Keratinocyte (primary cell): ENCODE data around the gene ST6GALNAC6. TPM values are rescaled to one million over a fixed set of nuclear protein-coding genes. Genes with fewer than 3 reads are reported as not detected.

Experiments used
- DNase-seq: peaks from one replicate; pipeline ENCODE4 v3.0.0-alpha.2; 2011; ENCODE audit warnings: low read depth, missing footprints, low spot score
- FAIRE-seq: peaks from 2 replicates; lab custom pipeline; 2011; peaks lifted over from hg19 to GRCh38; lab: Jason Lieb, UNC
- H2AFZ ChIP-seq: 2 replicates; pipeline ENCODE4 v1.6.0; 2012; ENCODE audit warnings: low read length, control low read depth, inconsistent platforms; ENCODE audit not compliant: control insufficient read depth
- H3K27ac ChIP-seq: 2 replicates; pipeline ENCODE4 v1.5.1; 2011; ENCODE audit warnings: low read length; ENCODE audit not compliant: control insufficient read depth, insufficient read depth
- H3K27me3 ChIP-seq: 3 replicates; pipeline ENCODE4 v1.6.0; 2011; ENCODE audit warnings: low read length; ENCODE audit not compliant: control insufficient read depth, insufficient read depth; ENCODE audit errors: extremely low read depth
- H3K36me3 ChIP-seq, 2 experiments: 2 replicates in 1 of 2; 3 replicates in 1 of 2; pipeline ENCODE4 v1.5.1; 2011; ENCODE audit warnings: low read length in 2 of 2, mild to moderate bottlenecking in 1 of 2; ENCODE audit not compliant: control insufficient read depth in 2 of 2, insufficient read depth in 2 of 2; ENCODE audit errors: extremely low read depth in 1 of 2
- H3K4me1 ChIP-seq: 3 replicates; pipeline ENCODE4 v1.5.1; 2011; ENCODE audit warnings: low read length; ENCODE audit not compliant: control insufficient read depth, insufficient read depth; ENCODE audit errors: extremely low read depth
- H3K4me2 ChIP-seq: 3 replicates; pipeline ENCODE4 v1.6.0; 2011; ENCODE audit warnings: low read depth, low read length; ENCODE audit not compliant: control insufficient read depth, insufficient read depth; ENCODE audit errors: extremely low read depth
- H3K4me3 ChIP-seq, 3 experiments: fragments of 200-600 bp in 1 of 3; sonication (generic) in 1 of 3; 2 replicates in 2 of 3; 3 replicates in 1 of 3; pipeline ENCODE4 v1.5.1; 2011 to 2016; ENCODE audit warnings: low read length in 3 of 3, mild to moderate bottlenecking in 3 of 3, control low read depth in 2 of 3, inconsistent platforms in 1 of 3, low read depth in 1 of 3, mixed read lengths in 1 of 3, mixed run types in 1 of 3, moderate library complexity in 1 of 3; ENCODE audit not compliant: control insufficient read depth in 2 of 3, insufficient read depth in 2 of 3; ENCODE audit errors: extremely low read depth in 1 of 3
- H3K79me2 ChIP-seq: 2 replicates; pipeline ENCODE4 v1.6.0; 2012; ENCODE audit warnings: low read length; ENCODE audit not compliant: control insufficient read depth, insufficient read depth
- H3K9ac ChIP-seq: 3 replicates; pipeline ENCODE4 v1.6.0; 2011; ENCODE audit warnings: low read length; ENCODE audit not compliant: control insufficient read depth, insufficient read depth; ENCODE audit errors: extremely low read depth
- H3K9me1 ChIP-seq: 3 replicates; pipeline ENCODE4 v1.6.0; 2011; ENCODE audit warnings: low read length; ENCODE audit not compliant: control insufficient read depth, insufficient read depth; ENCODE audit errors: extremely low read depth
- H3K9me3 ChIP-seq: 2 replicates; pipeline ENCODE4 v1.5.1; 2012; ENCODE audit warnings: low read depth, low read length; ENCODE audit not compliant: control insufficient read depth
- H4K20me1 ChIP-seq: 3 replicates; pipeline ENCODE4 v1.6.0; 2011; ENCODE audit warnings: low read length; ENCODE audit not compliant: control insufficient read depth, insufficient read depth; ENCODE audit errors: extremely low read depth
- EZH2 ChIP-seq: IDR thresholded peaks from one replicate; pipeline ENCODE4 v1.6.1; 2012; ENCODE audit warnings: inconsistent platforms, mild to moderate bottlenecking, low read length, moderate library complexity
- dilution Hi-C: fragments of 300-500 bp; cut with MboI; formaldehyde crosslinking; loops from one replicate; pipeline ENCODE4 v1.7.0; 2020; ENCODE audit warnings: low sequenced_read_pairs; ENCODE audit not compliant: extremely low pct_ligation_motif_present
- polyA plus RNA-seq, 5 experiments: library from polyadenylated mRNA; depleted of rRNA in 3 of 5; stranded (reverse) in 3 of 5; stranded (forward) in 1 of 5; unstranded in 1 of 5; fragments of >200 nt; gene quantifications; 1 replicate in 1 of 5; 2 replicates in 3 of 5; 3 replicates in 1 of 5; pipeline versions ENCODE4 v1.2.1 to v1.2.3, GENCODE V29; 2011 to 2012; ENCODE audit warnings: missing spikeins in 2 of 5, low read depth in 1 of 5, low replicate concordance in 1 of 5
- TF ChIP-seq, protein P1 (sequence below), 3 experiments: IDR thresholded peaks in 1 of 3; conservative IDR thresholded peaks in 1 of 3; optimal IDR thresholded peaks in 1 of 3; 2 replicates in 2 of 3; 3 replicates in 1 of 3; pipeline versions ENCODE3 to v1.5.1; 2011; ENCODE audit warnings: low read length in 3 of 3, mild to moderate bottlenecking in 3 of 3, moderate library complexity in 2 of 3, control low read depth in 1 of 3, inconsistent platforms in 1 of 3; ENCODE audit not compliant: insufficient read depth in 2 of 3; ENCODE audit errors: extremely low read depth in 1 of 3

Gene ST6GALNAC6
- polyA plus RNA-seq, 1 donor (not counting 4 experiments of a cell fraction or from before 2014, with no cell fraction given), result 21.1 TPM

DNA sequence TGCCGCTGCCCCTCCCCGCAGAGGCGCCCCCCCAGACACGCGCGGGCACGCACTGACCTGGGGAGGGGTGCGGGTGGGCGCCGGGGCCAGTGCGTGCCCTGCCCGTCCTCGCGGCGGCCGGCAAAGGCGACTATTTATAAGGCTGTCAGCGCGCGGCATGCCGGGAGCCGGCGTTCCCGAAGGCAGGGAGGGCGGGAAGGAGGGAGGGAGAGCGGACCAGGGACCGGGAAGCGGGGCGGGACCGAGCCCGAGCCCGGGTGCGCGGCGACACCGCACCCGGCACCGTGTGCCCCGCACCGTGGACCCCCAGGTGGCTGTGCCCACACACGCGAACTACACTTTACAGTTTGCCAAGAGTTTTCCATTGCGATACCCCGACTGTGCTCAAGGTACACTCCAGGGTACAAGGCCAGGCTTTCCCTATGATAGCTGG, 21.8 kb downstream of the ST6GALNAC6 start, which contains the start of gene AK1:
Gene AK1 (minus strand): TSS at position 110 of the 433 bp plus-strand sequence. CDS start 3,058 bp downstream, outside the sequence.
- dilution Hi-C loops, result no loop called here
- peak within 1 kb of the TSS; percentile 86 for H2AFZ ChIP-seq
- H3K4me1 ChIP-seq, result peaks cover 24% of the 10 kb centered on the region
- peaks cover 2% of the 10 kb centered on the region for H3K79me2 ChIP-seq
- no peaks in the 10 kb centered on the region for H4K20me1 ChIP-seq
- peak within 1 kb of the TSS; percentile 46 to 68 (median 67) for H3K4me3 ChIP-seq
- FAIRE-seq, result no peak
- no peak for TF ChIP-seq EZH2
- TF ChIP-seq, protein P1, sequence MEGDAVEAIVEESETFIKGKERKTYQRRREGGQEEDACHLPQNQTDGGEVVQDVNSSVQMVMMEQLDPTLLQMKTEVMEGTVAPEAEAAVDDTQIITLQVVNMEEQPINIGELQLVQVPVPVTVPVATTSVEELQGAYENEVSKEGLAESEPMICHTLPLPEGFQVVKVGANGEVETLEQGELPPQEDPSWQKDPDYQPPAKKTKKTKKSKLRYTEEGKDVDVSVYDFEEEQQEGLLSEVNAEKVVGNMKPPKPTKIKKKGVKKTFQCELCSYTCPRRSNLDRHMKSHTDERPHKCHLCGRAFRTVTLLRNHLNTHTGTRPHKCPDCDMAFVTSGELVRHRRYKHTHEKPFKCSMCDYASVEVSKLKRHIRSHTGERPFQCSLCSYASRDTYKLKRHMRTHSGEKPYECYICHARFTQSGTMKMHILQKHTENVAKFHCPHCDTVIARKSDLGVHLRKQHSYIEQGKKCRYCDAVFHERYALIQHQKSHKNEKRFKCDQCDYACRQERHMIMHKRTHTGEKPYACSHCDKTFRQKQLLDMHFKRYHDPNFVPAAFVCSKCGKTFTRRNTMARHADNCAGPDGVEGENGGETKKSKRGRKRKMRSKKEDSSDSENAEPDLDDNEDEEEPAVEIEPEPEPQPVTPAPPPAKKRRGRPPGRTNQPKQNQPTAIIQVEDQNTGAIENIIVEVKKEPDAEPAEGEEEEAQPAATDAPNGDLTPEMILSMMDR (optimal IDR thresholded peaks at IDR 0.05 in 1 of 3, IDR thresholded peaks at IDR 0.05 in 1 of 3, conservative IDR thresholded peaks at IDR 0.05 in 1 of 3; ENCODE audit: extremely low read depth in 1 of 3, insufficient read depth in 2 of 3, low read length in 3 of 3), result no peak
- H3K4me2 ChIP-seq, result peak within 1 kb of the TSS; percentile 91
- no peak for DNase-seq
- peak within 1 kb of the TSS; percentile 31 for H3K27ac ChIP-seq
- H3K9ac ChIP-seq, result peak within 1 kb of the TSS; percentile 65
- no peaks in the 10 kb centered on the region for H3K9me1 ChIP-seq
- no peaks in the 10 kb centered on the region for H3K9me3 ChIP-seq
- H3K27me3 ChIP-seq, result no peaks in the 10 kb centered on the region
- H3K36me3 ChIP-seq, result peaks cover 0 to under 1% of the 10 kb centered on the region in 2 experiments

DNA sequence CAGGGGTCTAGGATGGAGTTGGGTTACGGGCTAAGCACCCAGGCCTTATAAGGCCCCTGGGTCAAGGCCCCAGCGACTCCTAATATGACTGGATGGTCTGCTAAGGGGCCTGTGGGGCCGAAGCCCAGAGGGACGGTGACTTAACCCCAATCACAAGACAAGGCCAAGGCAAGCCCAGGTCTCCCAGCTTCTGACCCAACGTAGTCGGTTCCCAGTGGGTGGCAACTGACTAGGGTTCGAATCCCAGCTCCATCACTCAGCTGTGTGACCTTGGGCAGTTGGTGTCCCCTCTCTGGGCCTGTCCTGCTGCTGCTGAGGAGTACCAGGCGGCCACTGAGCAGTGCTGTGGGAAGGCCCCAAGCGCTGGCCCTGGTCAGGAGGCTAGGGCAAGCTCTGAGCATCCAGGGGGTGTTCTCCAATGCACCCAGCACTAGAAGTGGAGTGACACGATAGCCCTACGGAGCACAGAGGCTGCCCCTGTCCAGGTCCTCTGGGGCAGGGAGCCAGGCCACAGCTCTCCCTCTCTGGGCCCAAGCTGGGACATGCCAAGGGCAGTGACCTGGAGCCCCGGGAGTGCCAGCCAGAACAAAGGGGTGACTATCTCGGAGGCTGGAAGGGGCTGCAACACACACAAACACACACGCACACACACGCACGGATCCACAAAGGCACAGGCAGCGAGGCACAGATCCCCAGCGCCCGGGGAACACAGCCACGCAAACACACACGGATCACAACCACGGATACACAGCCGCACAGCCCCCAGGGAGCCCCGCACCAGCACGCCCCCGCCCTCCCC, 22.4 kb downstream of the ST6GALNAC6 start:
- Histone ChIP-seq H3K79me2 (peaks cover 2% of the 10 kb centered on the region), H2AFZ (peak overlapping the region; percentile 86), H3K27ac (peak overlapping the region; percentile 31), H3K4me1 (peaks cover 24% of the 10 kb centered on the region), H4K20me1 (no peaks in the 10 kb centered on the region), H3K4me2 (peak overlapping the region; percentile 91), H3K9ac (peak overlapping the region; percentile 65), H3K4me3 (peak overlapping the region; percentile 46 to 67 (median 67)), H3K9me1 (no peaks in the 10 kb centered on the region), H3K9me3 (no peaks in the 10 kb centered on the region), H3K27me3 (no peaks in the 10 kb centered on the region), H3K36me3 (peaks cover 0 to 5% of the 10 kb centered on the region in 2 experiments)
- FAIRE-seq, result no peak
- no peak for TF ChIP-seq EZH2
- TF ChIP-seq, protein P1 (optimal IDR thresholded peaks at IDR 0.05 in 1 of 3, IDR thresholded peaks at IDR 0.05 in 1 of 3, conservative IDR thresholded peaks at IDR 0.05 in 1 of 3; ENCODE audit: extremely low read depth in 1 of 3, insufficient read depth in 2 of 3, low read length in 3 of 3), result no peak
- no peak for DNase-seq
- dilution Hi-C loops, result no loop called here
